GM12873 (cell line): ENCODE results near the gene MPZL3.

ENCODE experiments used
- TF ChIP-seq, protein P1 (sequence below): IDR thresholded peaks from 2 replicates; pipeline ENCODE4 v1.5.1; 2012; ENCODE audit warnings: low read depth, mild to moderate bottlenecking, moderate library complexity, low read length, control low read depth; ENCODE audit not compliant: insufficient read depth; ENCODE audit errors: missing control alignments

Gene MPZL3

DNA sequence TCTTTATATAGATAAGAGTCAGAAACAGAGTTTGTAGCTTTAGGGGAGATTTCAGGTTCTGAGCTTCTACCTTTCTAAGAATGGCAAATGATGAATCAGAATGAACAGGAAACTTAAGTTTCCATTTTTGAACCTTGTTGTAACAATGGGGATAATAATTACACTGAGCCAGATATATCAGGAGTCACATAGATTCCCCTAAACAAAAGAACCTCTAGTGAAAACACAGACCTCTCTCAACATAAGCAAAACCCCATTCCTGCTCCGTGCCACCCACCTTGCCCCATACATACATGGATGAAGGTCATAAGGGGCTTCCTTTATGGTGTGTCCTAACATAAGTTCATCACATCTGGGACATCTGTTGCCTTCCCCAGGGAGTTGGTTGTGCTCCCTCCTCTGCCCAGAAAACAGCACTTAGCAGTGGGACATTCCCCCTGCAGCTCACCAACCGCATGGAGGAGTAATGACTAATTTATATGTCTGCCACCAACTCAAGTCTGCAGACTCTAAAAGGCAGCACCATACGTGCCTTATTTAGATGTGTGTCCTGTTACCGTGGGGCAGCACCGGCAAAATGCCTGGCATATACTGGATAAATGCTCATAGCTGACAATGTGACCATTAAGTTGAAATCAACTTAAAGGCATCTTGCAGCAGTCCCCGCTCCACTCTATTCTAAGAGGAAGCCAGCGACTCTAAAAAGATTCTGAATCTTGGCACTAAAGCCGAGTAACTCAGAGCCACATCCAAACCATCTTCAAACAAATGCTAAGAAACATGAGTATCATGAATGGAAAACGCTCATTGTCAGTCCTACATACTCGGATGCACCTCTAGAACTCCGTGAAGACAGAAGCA, 35.3 kb downstream of the MPZL3 start:
- TF ChIP-seq, protein P1, sequence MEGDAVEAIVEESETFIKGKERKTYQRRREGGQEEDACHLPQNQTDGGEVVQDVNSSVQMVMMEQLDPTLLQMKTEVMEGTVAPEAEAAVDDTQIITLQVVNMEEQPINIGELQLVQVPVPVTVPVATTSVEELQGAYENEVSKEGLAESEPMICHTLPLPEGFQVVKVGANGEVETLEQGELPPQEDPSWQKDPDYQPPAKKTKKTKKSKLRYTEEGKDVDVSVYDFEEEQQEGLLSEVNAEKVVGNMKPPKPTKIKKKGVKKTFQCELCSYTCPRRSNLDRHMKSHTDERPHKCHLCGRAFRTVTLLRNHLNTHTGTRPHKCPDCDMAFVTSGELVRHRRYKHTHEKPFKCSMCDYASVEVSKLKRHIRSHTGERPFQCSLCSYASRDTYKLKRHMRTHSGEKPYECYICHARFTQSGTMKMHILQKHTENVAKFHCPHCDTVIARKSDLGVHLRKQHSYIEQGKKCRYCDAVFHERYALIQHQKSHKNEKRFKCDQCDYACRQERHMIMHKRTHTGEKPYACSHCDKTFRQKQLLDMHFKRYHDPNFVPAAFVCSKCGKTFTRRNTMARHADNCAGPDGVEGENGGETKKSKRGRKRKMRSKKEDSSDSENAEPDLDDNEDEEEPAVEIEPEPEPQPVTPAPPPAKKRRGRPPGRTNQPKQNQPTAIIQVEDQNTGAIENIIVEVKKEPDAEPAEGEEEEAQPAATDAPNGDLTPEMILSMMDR, result peak; percentile 14

DNA sequence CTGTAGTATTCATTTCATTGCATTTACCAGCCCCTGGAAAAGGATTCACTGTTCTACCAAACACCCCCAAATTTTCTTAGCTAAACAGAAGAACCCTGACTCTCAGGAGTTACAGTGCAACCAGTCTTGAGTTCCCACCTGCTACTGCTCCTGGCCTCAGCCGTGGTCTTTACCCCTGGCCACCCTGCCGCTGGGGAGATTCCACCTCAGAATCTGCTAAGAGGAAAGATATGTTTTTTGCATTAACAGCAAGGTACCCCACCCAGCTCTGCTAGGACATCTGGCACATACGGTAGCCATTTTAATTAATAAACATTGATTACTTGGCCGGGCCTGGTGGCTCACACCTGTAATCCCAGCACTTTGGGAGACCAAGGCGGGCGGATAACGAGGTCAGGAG, 36.4 kb downstream of the MPZL3 start:
- TF ChIP-seq, protein P1, result no peak

DNA sequence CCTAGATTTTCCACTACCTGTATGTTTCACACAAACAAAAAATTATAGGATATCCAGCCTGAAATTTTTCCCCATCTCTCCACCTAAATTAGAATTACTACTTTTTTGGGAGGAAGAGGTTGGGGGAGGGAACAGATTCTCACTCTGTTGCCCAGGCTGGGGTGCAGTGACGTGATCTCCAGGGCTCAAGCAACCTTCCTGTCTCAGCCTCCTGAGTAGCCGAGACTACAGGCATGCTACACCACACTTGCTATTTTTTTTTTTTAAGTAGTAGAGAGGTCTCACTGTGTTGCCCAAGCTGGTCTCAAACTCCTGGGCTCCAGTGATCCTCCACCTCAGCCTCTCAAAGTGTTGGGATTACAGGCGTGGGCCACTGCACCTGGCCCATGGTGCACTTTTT, 36.9 kb downstream of the MPZL3 start:
- TF ChIP-seq, protein P1, result no peak

DNA sequence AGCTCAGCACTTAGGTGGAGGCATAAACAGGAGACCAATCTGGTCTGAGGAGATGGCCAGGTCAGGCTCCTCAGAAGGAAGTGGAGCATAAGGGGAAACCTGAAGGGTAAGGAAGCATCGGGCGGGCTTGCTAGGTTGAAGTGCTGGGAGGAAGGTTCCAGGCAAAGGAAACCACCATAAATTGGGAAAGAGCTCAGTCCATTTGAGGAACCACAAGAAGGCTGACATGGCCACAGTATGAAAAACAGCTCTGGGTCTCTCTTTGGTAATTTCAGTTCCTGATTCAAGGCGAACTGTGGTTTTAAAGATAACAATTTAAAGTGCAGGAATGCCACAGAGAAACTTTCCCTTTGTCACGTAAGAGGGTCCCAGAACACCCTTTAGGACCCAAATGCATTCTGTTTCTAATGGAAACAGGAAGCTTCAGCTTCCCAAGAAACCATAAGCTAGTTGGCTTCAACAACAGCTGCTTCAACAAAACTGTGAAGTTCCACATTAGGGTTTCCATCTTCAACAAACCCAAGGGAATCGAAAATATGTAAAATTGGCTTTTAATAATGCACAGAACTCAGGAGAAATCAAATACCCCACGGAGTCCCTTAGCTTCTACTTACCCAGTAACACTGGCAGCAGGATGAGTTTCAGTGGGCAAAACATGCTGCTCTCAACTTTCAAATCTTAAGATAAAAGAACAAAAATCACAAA, 37.8 kb downstream of the MPZL3 start:
- TF ChIP-seq, protein P1, result no peak

DNA sequence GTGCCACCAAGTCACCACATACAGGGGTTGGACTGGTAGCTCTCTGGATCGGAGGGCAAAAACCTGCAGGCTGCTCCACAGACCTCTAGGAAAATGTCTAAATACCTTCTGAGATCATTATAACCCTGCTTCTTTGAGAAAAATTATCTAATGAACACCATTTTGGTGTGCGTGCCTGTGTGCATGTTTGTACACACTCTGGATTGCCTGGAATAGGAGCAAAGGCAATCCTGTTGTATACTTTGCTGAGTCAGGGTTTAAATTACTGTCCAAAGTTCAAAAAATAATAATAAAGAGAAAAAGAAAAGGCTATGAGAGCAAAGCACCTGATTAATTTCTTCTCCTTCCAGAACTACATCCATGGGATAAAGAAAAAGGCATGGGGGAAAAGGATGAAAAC, 38.4 kb downstream of the MPZL3 start:
- TF ChIP-seq, protein P1, result no peak

DNA sequence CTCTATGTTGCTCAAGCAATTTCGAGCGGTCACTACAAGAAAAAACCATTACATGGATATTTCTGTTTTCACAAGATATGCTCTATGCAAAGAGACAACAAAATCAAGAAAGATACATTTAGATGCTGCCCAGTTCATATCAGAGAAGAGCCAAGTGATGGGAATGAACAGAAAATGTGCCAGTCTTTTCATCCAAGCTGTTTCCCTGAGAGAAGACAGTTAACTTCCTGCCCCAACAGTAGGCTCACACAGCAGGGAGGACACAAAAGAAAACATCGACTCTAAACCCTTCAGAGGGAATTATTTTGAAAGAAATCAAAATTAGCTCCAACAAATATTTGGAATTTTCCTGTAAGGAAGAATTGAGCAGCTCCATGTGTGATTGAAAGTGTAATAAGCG, 39.0 kb downstream of the MPZL3 start:
- TF ChIP-seq, protein P1, result no peak

DNA sequence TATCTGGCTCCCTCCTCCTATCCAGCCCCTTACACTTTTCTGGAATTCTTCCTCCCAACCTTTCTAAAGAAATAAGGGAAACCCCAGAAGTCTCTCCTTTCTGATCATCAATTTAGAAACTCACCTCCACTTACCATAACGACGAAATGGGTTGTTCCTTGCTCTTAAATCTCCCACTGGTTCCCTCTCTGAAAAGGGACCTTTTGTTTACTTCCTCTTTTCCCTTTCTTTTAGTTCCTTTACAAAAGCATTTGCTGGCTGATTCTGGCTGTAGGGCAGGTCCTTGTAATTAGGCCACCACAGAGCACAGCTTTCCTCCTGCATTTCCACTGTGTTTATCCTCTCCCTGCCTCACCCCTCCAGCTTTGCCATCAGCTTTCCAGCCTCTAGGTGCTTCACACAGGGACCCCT, 39.4 kb downstream of the MPZL3 start:
- TF ChIP-seq, protein P1, result no peak
